Endothelial cell of hepatic sinusoid (primary cell): ENCODE measurements around the gene MADCAM1.

ENCODE experiments used
- in situ Hi-C: cut with HindIII; loops from 2 replicates; pipeline ENCODE4 v1.10.0; 2017; ENCODE audit warnings: low sequenced_read_pairs

Gene MADCAM1

GRCh38 chr19:488505-489417, 7.5 kb upstream of the MADCAM1 start:
- in situ Hi-C loops, result no loop called here

GRCh38 chr19:489418-490196, 6.7 kb upstream of the MADCAM1 start:
- in situ Hi-C loops, result no loop called here

- in situ Hi-C loops, result no loop called here
Observed at GRCh38 chr19:491146-491741, 5.0 kb upstream of the MADCAM1 start.

- in situ Hi-C loops, result no loop called here
Observed at GRCh38 chr19:492091-492531, 4.2 kb upstream of the MADCAM1 start.

- in situ Hi-C loops, result no loop called here
Observed at GRCh38 chr19:493391-494170, 2.7 kb upstream of the MADCAM1 start.

GRCh38 chr19:494171-495080, 1.9 kb upstream of the MADCAM1 start:
- in situ Hi-C loops, result no loop called here

- in situ Hi-C loops, result no loop called here
Observed at GRCh38 chr19:495081-495401, 1.2 kb upstream of the MADCAM1 start.

GRCh38 chr19:495402-496111, 729 bp upstream of the MADCAM1 start:
- in situ Hi-C loops, result no loop called here

GRCh38 chr19:496986-497385, 700 bp downstream of the MADCAM1 start:
- in situ Hi-C loops, result no loop called here

- in situ Hi-C loops, result no loop called here
Observed at GRCh38 chr19:497491-497868, 1.2 kb downstream of the MADCAM1 start.

GRCh38 chr19:497869-498510, 1.7 kb downstream of the MADCAM1 start:
- in situ Hi-C loops, result no loop called here

GRCh38 chr19:498511-498891, 2.2 kb downstream of the MADCAM1 start:
- in situ Hi-C loops, result no loop called here

GRCh38 chr19:498977-499623, 2.8 kb downstream of the MADCAM1 start:
- in situ Hi-C loops, result no loop called here

- in situ Hi-C loops, result no loop called here
Observed at GRCh38 chr19:501646-502045, 5.4 kb downstream of the MADCAM1 start.

GRCh38 chr19:504616-505015, 8.3 kb downstream of the MADCAM1 start:
- in situ Hi-C loops, result no loop called here

- in situ Hi-C loops, result no loop called here
Observed at GRCh38 chr19:506404-507285, 10.4 kb downstream of the MADCAM1 start.
